HCT116 (cell line): Measurements from ENCODE around the gene CCDC30.
"Not testable (repeated sequence)": the region's sequence is repeated elsewhere in the genome, so short reads cannot be mapped to it uniquely, and the experiment has no call there.

Experiments
- ATF3 ChIP-seq: IDR thresholded peaks from 2 replicates; pipeline ENCODE4 v1.6.1; 2012
- CBX3 ChIP-seq: IDR thresholded peaks from 2 replicates; pipeline ENCODE4 v1.6.1; 2012; ENCODE audit warnings: low read depth
- CEBPB ChIP-seq: IDR thresholded peaks from 2 replicates; pipeline ENCODE4 v1.6.1; 2012; ENCODE audit warnings: low read depth
- CTCF ChIP-seq, 3 experiments: fragments of 200-600 bp in 1 of 3; sonication (generic) in 1 of 3; IDR thresholded peaks in 2 of 3; conservative IDR thresholded peaks in 1 of 3; 2 replicates each; pipeline ENCODE4 v1.5.1; 2012 to 2017; ENCODE audit warnings: low read depth in 2 of 3, low read length in 2 of 3, antibody characterized with exemption in 1 of 3, borderline replicate concordance in 1 of 3, control low read depth in 1 of 3, mild to moderate bottlenecking in 1 of 3, mixed read lengths in 1 of 3, mixed run types in 1 of 3, moderate library complexity in 1 of 3; ENCODE audit not compliant: insufficient read depth in 1 of 3
- POLR2A ChIP-seq: IDR thresholded peaks from 2 replicates; pipeline ENCODE4 v1.7.0; 2011; ENCODE audit warnings: borderline replicate concordance; ENCODE audit not compliant: insufficient read depth, insufficient read length; ENCODE audit errors: extremely low read depth
- POLR2AphosphoS5 ChIP-seq: IDR thresholded peaks from 2 replicates; pipeline ENCODE4 v1.6.1; 2011; ENCODE audit warnings: mild to moderate bottlenecking, low read depth, low read length, moderate library complexity
- ZNF274 ChIP-seq: fragments of 200-500 bp; sonication (Bioruptor generic); IDR thresholded peaks from 2 replicates; pipeline ENCODE4 v1.6.1; 2014; ENCODE audit warnings: mild to moderate bottlenecking, low read depth, low read length, inconsistent platforms

GRCh38 chr1:42511581-42512155 lies 48.6 kb downstream of the CCDC30 start:
- not testable (repeated sequence) for TF ChIP-seq CEBPB, ATF3, POLR2A, ZNF274, CBX3, POLR2AphosphoS5
- peak; percentile 22 to 60 (median 36); a peak in 5 of 6 replicates for TF ChIP-seq CTCF (IDR thresholded peaks at IDR 0.05 in 2 of 3, conservative IDR thresholded peaks at IDR 0.05 in 1 of 3; ENCODE audit: borderline replicate concordance in 1 of 3, insufficient read depth in 1 of 3, low read depth in 2 of 3, low read length in 2 of 3)
